Upper lobe of left lung (tissue), 4 donors: Measurements from ENCODE around the gene PARP11.

Source experiments
- POLR2A ChIP-seq, 4 donors: fragments of 450-650 bp; IDR thresholded peaks; one replicate each; pipeline ENCODE4 v1.5.1; 2016 to 2017; ENCODE audit warnings: antibody characterized with exemption in 4 of 4, mild to moderate bottlenecking in 2 of 4
- POLR2AphosphoS5 ChIP-seq, 2 donors: sonication (generic); formaldehyde crosslinking; IDR thresholded peaks; one replicate each; pipeline ENCODE4 v1.5.1; 2017; ENCODE audit warnings: antibody characterized with exemption in 2 of 2

DNA sequence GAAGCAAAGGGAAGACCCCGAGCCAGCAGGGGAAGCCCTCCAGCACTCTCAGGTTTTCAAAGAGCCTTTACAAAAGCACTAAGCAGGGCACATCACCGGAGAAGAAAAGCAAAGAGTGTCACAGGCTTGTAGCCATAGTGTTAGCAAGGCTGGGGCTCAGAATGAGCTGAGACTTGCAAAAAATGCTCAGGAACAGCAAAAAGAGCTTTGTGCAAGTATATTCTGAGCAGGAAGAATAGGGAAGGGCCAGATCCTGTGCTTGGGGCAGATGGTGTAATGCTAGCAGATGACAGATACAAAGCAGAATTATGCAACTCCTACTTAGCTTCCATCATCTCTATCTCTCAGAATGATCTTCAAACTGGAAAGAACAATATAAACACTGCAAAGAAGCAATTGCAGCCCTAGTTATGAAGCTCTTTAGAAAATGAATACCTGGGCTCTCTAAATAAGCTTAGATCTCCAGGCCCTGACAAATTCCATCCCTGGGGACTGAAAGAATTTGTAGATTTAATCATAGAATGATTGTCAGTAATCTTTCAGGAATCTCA, 23.7 kb upstream of the PARP11 start:
- TF ChIP-seq POLR2A (IDR thresholded peaks at IDR 0.05) = no peak
- no peak for TF ChIP-seq POLR2AphosphoS5 (IDR thresholded peaks at IDR 0.05)
